HG03565 (cell line): Measurements from ENCODE around the gene KDM6B.
"Not testable (repeated sequence)": the region's sequence is repeated elsewhere in the genome, so short reads cannot be mapped to it uniquely, and the experiment has no call there.

ENCODE experiments used
- ATAC-seq: cut with Tn5 transposase; IDR thresholded peaks from one replicate; pipeline ENCODE4 v1.9.1; 2021; ENCODE audit warnings: mild to moderate bottlenecking, moderate library complexity; ENCODE audit not compliant: unreplicated experiment

KDM6B gene

GRCh38 chr17:7833795-7834541 lies at the start of gene KDM6B:
KDM6B (plus strand) TSS chr17:7834217; CDS start chr17:7845555, 11,338 bp downstream.
- ATAC-seq = peak; percentile 23

- ATAC-seq = no peak
Measured at GRCh38 chr17:7786866-7787265, 47.2 kb upstream of the KDM6B start.

GRCh38 chr17:7789131-7789530 lies 44.9 kb upstream of the KDM6B start:
- ATAC-seq = no peak

GRCh38 chr17:7790150-7790549 lies 43.9 kb upstream of the KDM6B start:
- ATAC-seq = no peak

GRCh38 chr17:7792611-7793010 lies 41.4 kb upstream of the KDM6B start:
- no peak for ATAC-seq

GRCh38 chr17:7794075-7794663 lies 39.8 kb upstream of the KDM6B start:
- ATAC-seq = no peak

GRCh38 chr17:7797976-7798375 lies 36.0 kb upstream of the KDM6B start:
- no peak for ATAC-seq

GRCh38 chr17:7798839-7799238 lies 35.2 kb upstream of the KDM6B start:
- no peak for ATAC-seq

- no peak for ATAC-seq
Measured at GRCh38 chr17:7803981-7804380, 30.0 kb upstream of the KDM6B start.

- ATAC-seq = no peak
Measured at GRCh38 chr17:7806587-7806986, 27.4 kb upstream of the KDM6B start.

- no peak for ATAC-seq
Measured at GRCh38 chr17:7807206-7807605, 26.8 kb upstream of the KDM6B start.

- ATAC-seq = no peak
Measured at GRCh38 chr17:7809086-7809790, 24.8 kb upstream of the KDM6B start.

- ATAC-seq = not testable (repeated sequence)
Measured at GRCh38 chr17:7809791-7810343, 24.1 kb upstream of the KDM6B start.

- ATAC-seq = no peak
Measured at GRCh38 chr17:7811251-7811650, 22.8 kb upstream of the KDM6B start.

- no peak for ATAC-seq
Measured at GRCh38 chr17:7814969-7815368, 19.0 kb upstream of the KDM6B start.

GRCh38 chr17:7816926-7817642 lies 16.9 kb upstream of the KDM6B start:
- ATAC-seq = no peak

- ATAC-seq = no peak
Measured at GRCh38 chr17:7817643-7817964, 16.4 kb upstream of the KDM6B start.

GRCh38 chr17:7818026-7818425 lies 16.0 kb upstream of the KDM6B start:
- no peak for ATAC-seq

- ATAC-seq = no peak
Measured at GRCh38 chr17:7818746-7819645, 15.0 kb upstream of the KDM6B start.

- ATAC-seq = no peak
Measured at GRCh38 chr17:7820231-7820630, 13.8 kb upstream of the KDM6B start.
